Measurements from ENCODE around the gene ZNF648.
"Not testable (repeated sequence)": the region's sequence is repeated elsewhere in the genome, so short reads cannot be mapped to it uniquely, and the experiment has no call there.

Gene ZNF648

GRCh38 chr1:182061594-182061993, at the start of gene ZNF648:
ZNF648 (minus strand) TSS chr1:182061712; CDS start chr1:182058010, 3,702 bp downstream.
- DNase-seq, result no peak

- no peak for DNase-seq
Observed at GRCh38 chr1:182110635-182111034, 49.1 kb upstream of the ZNF648 start.

GRCh38 chr1:182109771-182110170, 48.3 kb upstream of the ZNF648 start:
- no peak for DNase-seq

- no peak for DNase-seq
Observed at GRCh38 chr1:182107209-182107608, 45.7 kb upstream of the ZNF648 start.

- no peak for DNase-seq
Observed at GRCh38 chr1:182102043-182102416, 40.5 kb upstream of the ZNF648 start.

GRCh38 chr1:182101415-182102042, 40.0 kb upstream of the ZNF648 start:
- DNase-seq, result no peak

- no peak for DNase-seq
Observed at GRCh38 chr1:182098301-182098700, 36.8 kb upstream of the ZNF648 start.

GRCh38 chr1:182095946-182096345, 34.4 kb upstream of the ZNF648 start:
- no peak for DNase-seq

- DNase-seq, result not testable (repeated sequence)
Observed at GRCh38 chr1:182094514-182095005, 33.0 kb upstream of the ZNF648 start.

- no peak for DNase-seq
Observed at GRCh38 chr1:182093781-182094180, 32.3 kb upstream of the ZNF648 start.

GRCh38 chr1:182092336-182092735, 30.8 kb upstream of the ZNF648 start:
- no peak for DNase-seq

- DNase-seq, result no peak
Observed at GRCh38 chr1:182091083-182091482, 29.6 kb upstream of the ZNF648 start.

- no peak for DNase-seq
Observed at GRCh38 chr1:182087719-182088350, 26.3 kb upstream of the ZNF648 start.

- no peak for DNase-seq
Observed at GRCh38 chr1:182087304-182087703, 25.8 kb upstream of the ZNF648 start.

- DNase-seq, result no peak
Observed at GRCh38 chr1:182086620-182087019, 25.1 kb upstream of the ZNF648 start.

- DNase-seq, result no peak
Observed at GRCh38 chr1:182086136-182086535, 24.6 kb upstream of the ZNF648 start.

GRCh38 chr1:182085726-182086125, 24.2 kb upstream of the ZNF648 start:
- DNase-seq, result no peak

- peak; percentile 88 to 92 (median 91) for DNase-seq
Observed at GRCh38 chr1:182084487-182085316, 23.2 kb upstream of the ZNF648 start.

GRCh38 chr1:182083851-182084486, 22.5 kb upstream of the ZNF648 start:
- DNase-seq, result peak in 1 of 3 donors; percentile 36

GRCh38 chr1:182080955-182081582, 19.6 kb upstream of the ZNF648 start:
- DNase-seq, result peak; percentile 33 to 61 (median 53)

- DNase-seq, result peak in 2 of 3 donors; percentile 6 to 10
Observed at GRCh38 chr1:182080040-182080439, 18.5 kb upstream of the ZNF648 start.

GRCh38 chr1:182071924-182072323, 10.4 kb upstream of the ZNF648 start:
- no peak for DNase-seq

- DNase-seq, result peak; percentile 18 to 68 (median 62)
Observed at GRCh38 chr1:182069028-182069466, 7.5 kb upstream of the ZNF648 start.

Measured in suppressor macrophage treated with lipopolysaccharide for 1 hour (primary cell).